ENCODE measurements around the gene STN1. TPM values are rescaled to one million over a fixed set of nuclear protein-coding genes. Genes with fewer than 3 reads are reported as not detected.

The STN1 gene
- polyA plus RNA-seq, 1 donor from 2014 or later: 20.5 TPM

GRCh38 chr10:103874730-103875129 lies 43.3 kb downstream of the STN1 start:
- Mint-ChIP-seq H3K4me1 (no peaks in the 10 kb centered on the region), H3K9me3 (no peaks in the 10 kb centered on the region), H3K4me3 (no peak overlapping the region), H3K27ac (peak overlapping the region in 1 of 3 donors; percentile 12), H3K36me3 (peaks cover 5% of the 10 kb centered on the region), H3K27me3 (no peaks in the 10 kb centered on the region)

DNA sequence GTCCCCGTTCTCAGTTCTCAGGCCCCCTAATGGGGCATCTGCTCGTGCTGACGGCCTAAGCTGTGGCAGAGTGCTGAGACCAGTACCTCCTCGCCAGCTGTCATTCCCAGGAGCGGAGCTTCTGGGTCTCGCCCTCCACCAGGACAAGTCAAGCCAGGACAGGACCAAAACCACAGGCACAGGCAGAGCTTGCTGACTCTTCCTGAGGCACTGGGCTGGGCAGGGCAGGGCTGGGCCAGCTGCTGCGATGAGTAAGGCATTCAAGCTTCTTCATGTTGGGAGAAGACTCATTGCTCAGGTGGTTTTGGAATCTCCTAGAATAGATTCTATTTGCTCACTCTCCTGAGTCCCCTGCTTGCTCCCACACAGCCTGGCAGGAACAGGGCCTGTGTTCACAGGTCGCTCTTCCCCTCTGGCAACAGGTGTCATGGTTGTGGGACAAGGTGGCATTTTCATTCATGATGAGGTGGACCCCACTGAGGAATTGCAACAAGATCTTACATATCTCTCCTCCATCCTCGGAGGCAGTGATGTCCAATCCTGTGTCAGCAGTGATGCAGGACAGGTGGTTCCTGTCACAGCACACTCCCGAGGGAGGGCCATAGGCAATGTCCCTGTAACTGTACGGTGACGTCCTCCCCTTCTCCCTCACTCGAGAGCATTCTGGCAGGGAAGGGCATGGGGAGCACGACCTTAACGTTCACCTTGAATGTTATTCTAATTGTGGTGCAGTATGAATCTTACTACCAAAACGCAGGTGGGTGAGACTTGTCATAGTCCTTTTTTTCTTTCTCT lies 45.6 kb downstream of the STN1 start:
- Mint-ChIP-seq H3K4me1 (peaks cover 0 to 4% (median 4%) of the 10 kb centered on the region in 3 donors), H3K27me3 (no peaks in the 10 kb centered on the region), H3K9me3 (no peaks in the 10 kb centered on the region), H3K27ac (no peak overlapping the region), H3K4me3 (no peak overlapping the region), H3K36me3 (peaks cover 2% of the 10 kb centered on the region)

- Mint-ChIP-seq H3K9me3 (peaks cover 0 to 2% (median 0%) of the 10 kb centered on the region in 3 donors), H3K4me3 (no peak overlapping the region), H3K27ac (no peak overlapping the region)
Observed at GRCh38 chr10:103871006-103871405, 47.0 kb downstream of the STN1 start.

GRCh38 chr10:103870516-103870915 lies 47.5 kb downstream of the STN1 start:
- Mint-ChIP-seq H3K4me3 (no peak overlapping the region), H3K27ac (no peak overlapping the region), H3K4me1 (peaks cover 0 to 4% (median 4%) of the 10 kb centered on the region in 3 donors), H3K27me3 (no peaks in the 10 kb centered on the region), H3K9me3 (peaks cover 0 to 3% (median under 1%) of the 10 kb centered on the region in 3 donors), H3K36me3 (peaks cover 8% of the 10 kb centered on the region)

More at GRCh38 chr10:103871006-103871405, 47.0 kb downstream of the STN1 start:
- peaks cover 0 to 4% (median 4%) of the 10 kb centered on the region in 3 donors for H3K4me1 Mint-ChIP-seq
- H3K27me3 Mint-ChIP-seq: no peaks in the 10 kb centered on the region
- peaks cover 7% of the 10 kb centered on the region for H3K36me3 Mint-ChIP-seq

DNA sequence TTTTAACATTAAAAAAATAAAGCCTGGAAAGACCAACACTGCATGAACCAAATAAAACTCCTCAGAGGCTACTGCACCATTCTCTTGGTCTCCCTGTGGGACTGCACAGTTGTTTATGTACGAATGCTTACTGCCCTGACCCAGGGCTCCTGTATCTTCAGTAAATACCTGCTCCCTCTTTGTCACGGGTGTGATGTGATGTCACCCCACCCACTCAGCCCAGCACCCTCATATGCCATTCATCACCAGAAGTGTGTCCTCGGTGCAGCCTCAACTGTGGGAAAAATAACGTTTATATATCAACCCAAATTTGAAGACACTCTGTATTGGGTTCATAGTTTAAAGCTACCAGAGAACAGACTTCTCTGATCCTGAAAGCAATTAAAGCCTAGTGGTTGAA lies 48.6 kb downstream of the STN1 start:
- peaks cover 6 to 9% (median 9%) of the 10 kb centered on the region in 3 donors for H3K9me3 Mint-ChIP-seq
- peaks cover 14% of the 10 kb centered on the region for H3K36me3 Mint-ChIP-seq
- no peak overlapping the region for H3K27ac Mint-ChIP-seq
- H3K4me1 Mint-ChIP-seq: peaks cover 0 to 4% (median 4%) of the 10 kb centered on the region in 3 donors
- no peaks in the 10 kb centered on the region for H3K27me3 Mint-ChIP-seq
- no peak overlapping the region for H3K4me3 Mint-ChIP-seq

- Mint-ChIP-seq H3K27ac (peak overlapping the region in 1 of 3 donors; percentile 52), H3K4me1 (peaks cover 0 to 4% (median 4%) of the 10 kb centered on the region in 3 donors), H3K9me3 (peaks cover 9 to 16% (median 14%) of the 10 kb centered on the region in 3 donors), H3K36me3 (peaks cover 18% of the 10 kb centered on the region), H3K27me3 (no peaks in the 10 kb centered on the region), H3K4me3 (no peak overlapping the region)
Observed at GRCh38 chr10:103868200-103868599, 49.8 kb downstream of the STN1 start.

DNA sequence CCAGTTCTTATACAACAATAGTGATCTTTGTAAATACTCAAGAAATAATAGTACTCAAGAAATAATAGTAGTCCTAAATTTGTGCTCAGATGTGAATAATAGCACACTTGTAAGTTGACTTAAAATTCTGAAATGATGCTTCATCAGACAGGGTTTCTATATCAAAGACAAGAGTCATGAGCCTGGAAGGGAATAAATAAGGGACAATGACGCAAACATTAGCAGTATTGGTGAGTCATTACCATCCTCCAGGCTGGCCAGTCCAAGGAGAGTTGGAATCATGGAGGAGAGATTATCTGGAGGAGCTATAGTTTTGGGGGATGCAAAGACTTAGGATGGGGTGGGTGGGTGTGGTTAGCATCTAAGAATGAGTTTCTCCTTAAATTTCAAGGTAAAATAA lies 56.5 kb downstream of the STN1 start:
- H3K27me3 Mint-ChIP-seq: peaks cover 7% of the 10 kb centered on the region
- no peaks in the 10 kb centered on the region for H3K4me1 Mint-ChIP-seq
- no peak overlapping the region for H3K27ac Mint-ChIP-seq
- H3K4me3 Mint-ChIP-seq: no peak overlapping the region
- peaks cover 20% of the 10 kb centered on the region for H3K36me3 Mint-ChIP-seq
- peaks cover 9 to 16% (median 14%) of the 10 kb centered on the region in 3 donors for H3K9me3 Mint-ChIP-seq

DNA sequence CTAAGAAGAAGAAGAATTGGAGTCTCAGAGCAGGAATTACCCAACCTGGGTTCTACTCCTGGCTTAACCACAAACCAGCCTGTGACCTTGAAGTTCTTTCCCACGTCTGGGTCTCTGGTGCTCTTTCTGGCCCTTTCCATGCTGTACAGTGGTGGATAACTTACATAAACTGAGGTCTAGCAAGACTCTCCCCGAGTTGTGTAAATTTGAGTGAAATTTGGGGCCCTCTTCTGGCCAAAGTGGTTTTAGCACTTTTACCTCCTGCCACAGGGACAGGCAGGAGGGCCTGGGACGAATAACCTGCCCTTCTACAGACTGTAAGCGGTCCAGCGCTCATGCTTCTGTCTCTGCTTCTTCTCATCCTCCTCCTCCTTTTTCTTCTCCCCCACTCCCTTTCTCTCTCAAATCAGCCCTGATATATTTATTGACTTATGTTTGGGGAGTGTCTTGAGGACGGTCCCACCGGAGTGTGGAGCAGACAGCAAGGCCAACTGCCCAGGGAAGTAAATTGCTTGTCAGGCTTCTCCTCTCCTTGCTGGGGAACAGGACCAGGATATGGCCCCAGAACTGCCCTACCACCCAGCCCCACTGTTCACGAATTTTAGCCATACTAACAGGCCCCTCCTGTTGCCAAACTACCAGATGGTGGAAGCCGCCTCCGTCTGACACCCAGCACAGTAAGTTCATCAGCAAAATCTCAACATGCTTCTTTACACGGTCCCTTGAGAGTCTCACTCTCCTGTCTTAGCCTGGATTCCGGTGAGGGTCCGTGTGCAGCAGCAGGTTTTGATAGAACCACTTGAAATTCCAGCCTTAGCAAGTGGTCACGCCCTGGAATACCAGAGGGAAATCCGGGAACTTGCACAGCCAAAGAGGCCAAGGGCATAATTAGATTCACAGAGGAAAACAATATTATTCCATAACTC lies 58.6 kb downstream of the STN1 start:
- H3K27ac Mint-ChIP-seq: no peak overlapping the region
- peaks cover 3 to 4% (median 4%) of the 10 kb centered on the region in 3 donors for H3K4me1 Mint-ChIP-seq
- H3K27me3 Mint-ChIP-seq: peaks cover 17% of the 10 kb centered on the region
- peaks cover 7% of the 10 kb centered on the region for H3K36me3 Mint-ChIP-seq
- peaks cover 3 to 8% (median 5%) of the 10 kb centered on the region in 3 donors for H3K9me3 Mint-ChIP-seq
- H3K4me3 Mint-ChIP-seq: no peak overlapping the region

- Mint-ChIP-seq H3K27me3 (peaks cover 28% of the 10 kb centered on the region), H3K9me3 (no peaks in the 10 kb centered on the region), H3K27ac (no peak overlapping the region), H3K36me3 (peaks cover 4% of the 10 kb centered on the region), H3K4me1 (peaks cover 6 to 11% (median 7%) of the 10 kb centered on the region in 3 donors), H3K4me3 (no peak overlapping the region)
Observed at GRCh38 chr10:103858360-103858759, 59.6 kb downstream of the STN1 start.

DNA sequence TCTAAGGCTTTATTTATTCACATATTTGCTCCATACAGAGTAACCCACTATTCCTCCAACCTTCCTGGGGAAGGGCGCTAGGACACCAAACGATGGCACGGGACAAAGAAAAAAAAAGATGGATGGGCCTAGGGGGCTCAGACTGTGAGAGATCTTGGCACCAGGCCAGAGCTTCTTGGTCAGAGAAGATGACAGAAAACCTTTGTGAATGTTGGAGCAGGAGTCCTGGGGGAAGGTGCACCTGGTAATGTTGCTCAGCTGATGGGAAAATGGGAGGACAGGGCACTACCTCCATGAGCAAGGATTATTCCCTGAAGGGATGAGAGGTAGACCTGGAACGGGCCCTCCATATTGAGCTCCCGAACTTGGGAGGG lies 61.2 kb downstream of the STN1 start:
- peaks cover 6 to 16% (median 7%) of the 10 kb centered on the region in 3 donors for H3K4me1 Mint-ChIP-seq
- H3K4me3 Mint-ChIP-seq: peak overlapping the region in 1 of 4 donors; percentile 66
- H3K27me3 Mint-ChIP-seq: peaks cover 40% of the 10 kb centered on the region
- H3K36me3 Mint-ChIP-seq: peaks cover 4% of the 10 kb centered on the region
- peak overlapping the region in 1 of 3 donors; percentile 40 for H3K27ac Mint-ChIP-seq
- no peaks in the 10 kb centered on the region for H3K9me3 Mint-ChIP-seq

DNA sequence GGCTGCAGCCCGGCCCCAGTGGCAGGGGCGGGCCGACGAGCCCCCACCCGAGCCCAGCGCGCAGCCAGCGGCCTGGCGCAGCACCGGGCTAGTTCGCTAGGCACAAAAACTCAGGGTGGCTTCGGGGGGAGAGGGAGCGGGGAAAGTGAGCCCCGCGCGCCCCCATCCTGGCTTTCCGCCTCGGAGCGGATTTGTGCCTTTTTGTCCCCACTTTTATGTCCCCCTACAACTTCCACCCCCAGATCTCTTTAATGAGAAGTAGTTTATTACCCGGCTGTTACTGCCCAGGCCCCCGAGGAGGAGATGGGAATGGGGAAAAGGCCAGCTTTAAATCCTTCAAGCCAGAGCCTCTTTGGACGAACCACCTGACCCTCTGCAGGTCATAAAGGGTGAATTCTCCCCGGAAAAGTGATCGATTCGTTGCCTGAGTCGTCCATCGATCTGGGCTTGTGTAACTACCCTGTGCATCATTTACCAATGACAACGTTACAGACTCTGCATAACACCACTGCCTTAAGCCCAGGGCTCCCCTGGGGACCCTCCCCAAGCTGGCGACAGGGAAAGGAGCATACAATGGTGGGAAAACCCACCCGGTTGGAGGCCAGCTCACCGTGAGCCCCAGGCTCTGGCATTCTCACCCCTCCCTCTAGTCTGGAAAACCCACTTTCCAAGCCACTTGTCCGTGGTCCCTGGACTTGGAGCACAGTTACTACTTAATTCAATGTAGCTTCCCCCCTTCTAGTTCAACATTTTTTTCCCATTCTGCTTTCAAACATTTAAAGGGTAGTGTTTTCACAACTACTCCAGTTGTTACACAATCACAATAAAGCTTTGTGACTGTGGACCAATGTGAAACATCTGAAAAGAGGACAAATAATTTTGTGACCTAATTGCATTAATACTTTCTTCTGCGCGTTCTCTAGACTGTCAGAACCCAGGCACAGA lies 61.9 kb downstream of the STN1 start:
- H3K4me3 Mint-ChIP-seq: peak overlapping the region; percentile 47 to 79 (median 64)

DNA sequence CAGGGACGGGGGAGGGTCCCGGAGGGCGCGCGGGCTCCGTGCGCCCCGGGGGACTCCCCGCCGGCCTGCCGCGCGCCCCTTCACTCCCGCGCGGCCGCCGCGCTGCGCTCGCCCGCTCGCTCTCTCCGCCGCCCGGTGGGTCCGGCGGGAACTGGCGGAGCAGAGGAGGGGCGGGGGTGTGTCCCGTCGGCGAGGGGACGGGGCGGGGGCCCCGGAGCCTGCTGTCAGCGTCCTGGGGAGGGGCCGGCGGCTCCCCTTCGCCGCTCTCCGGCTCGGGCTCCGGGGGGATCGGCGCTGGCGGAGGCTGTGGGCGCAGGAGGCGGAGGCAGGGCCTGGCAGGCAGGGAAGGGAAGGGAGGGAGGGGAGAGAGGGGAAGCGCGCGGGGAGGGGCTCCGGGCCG lies 62.6 kb downstream of the STN1 start, which contains the start of gene SH3PXD2A:
Gene SH3PXD2A (minus strand): TSS at position 153 of the 400 bp plus-strand sequence. CDS start 310 bp downstream, outside the sequence.
- Mint-ChIP-seq H3K9me3 (no peaks in the 10 kb centered on the region), H3K27me3 (peaks cover 40% of the 10 kb centered on the region), H3K4me3 (peak within 1 kb of the TSS; percentile 73 to 89 (median 79)), H3K27ac (no peak within 1 kb of the TSS), H3K4me1 (peaks cover 6 to 16% (median 7%) of the 10 kb centered on the region in 3 donors), H3K36me3 (peaks cover 2% of the 10 kb centered on the region)

More for the DNA sequence above, 61.9 kb downstream of the STN1 start:
- peaks cover 40% of the 10 kb centered on the region for H3K27me3 Mint-ChIP-seq
- peaks cover 6 to 16% (median 7%) of the 10 kb centered on the region in 3 donors for H3K4me1 Mint-ChIP-seq
- no peak overlapping the region for H3K27ac Mint-ChIP-seq
- peaks cover 2% of the 10 kb centered on the region for H3K36me3 Mint-ChIP-seq
- no peaks in the 10 kb centered on the region for H3K9me3 Mint-ChIP-seq

GRCh38 chr10:103854686-103855391 lies 63.1 kb downstream of the STN1 start:
- Mint-ChIP-seq H3K27ac (no peak overlapping the region), H3K4me1 (peaks cover 6 to 16% (median 7%) of the 10 kb centered on the region in 3 donors), H3K9me3 (no peaks in the 10 kb centered on the region), H3K36me3 (peaks cover 2% of the 10 kb centered on the region), H3K4me3 (peak overlapping the region; percentile 73 to 89 (median 79)), H3K27me3 (peaks cover 46% of the 10 kb centered on the region)

Data from IgD-negative memory B cell (primary cell).